Neural cell (in vitro differentiated cells): Measurements from ENCODE around the gene ABHD12. TPM values are rescaled to one million over a fixed set of nuclear protein-coding genes. Genes with fewer than 3 reads are reported as not detected.

ENCODE experiments used
- H2AFZ ChIP-seq: fragments of 200-600, 300-800 bp; sonication (generic), shearing (Covaris generic); 2 replicates; pipeline ENCODE4 v1.6.0; 2014; ENCODE audit warnings: low read depth, mild to moderate bottlenecking, antibody characterized with exemption, low read length, moderate library complexity
- H3F3A ChIP-seq: fragments of 200-600 bp; shearing (Covaris generic); 2 replicates; pipeline ENCODE4 v1.6.1; 2016; ENCODE audit warnings: mild to moderate bottlenecking, moderate library complexity, mixed read lengths, antibody characterized with exemption, low read length; ENCODE audit not compliant: insufficient read depth, poor library complexity, severe bottlenecking
- H3K27ac ChIP-seq: fragments of 200-600, 300-800 bp; sonication (generic), shearing (Covaris generic); 2 replicates; pipeline ENCODE4 v1.5.1; 2014; ENCODE audit warnings: mild to moderate bottlenecking, low read length, moderate library complexity
- H3K27me3 ChIP-seq: fragments of 300-800, 200-600 bp; sonication (generic), shearing (Covaris generic); 2 replicates; pipeline ENCODE4 v1.6.0; 2014; ENCODE audit warnings: mild to moderate bottlenecking, low read depth, low read length, moderate library complexity; ENCODE audit not compliant: insufficient read depth
- H3K36me3 ChIP-seq: fragments of 300-800, 200-600 bp; sonication (generic), shearing (Covaris generic); 2 replicates; pipeline ENCODE4 v1.5.1; 2014; ENCODE audit warnings: mild to moderate bottlenecking, antibody characterized with exemption, low read length, moderate library complexity; ENCODE audit not compliant: insufficient read depth
- H3K4me2 ChIP-seq: fragments of 300-800, 200-600 bp; sonication (generic), shearing (Covaris generic); 2 replicates; pipeline ENCODE4 v1.6.0; 2014; ENCODE audit warnings: mild to moderate bottlenecking, low read length
- H3K4me3 ChIP-seq: fragments of 300-800, 200-600 bp; sonication (generic), shearing (Covaris generic); 2 replicates; pipeline ENCODE4 v1.5.1; 2014; ENCODE audit warnings: mild to moderate bottlenecking, low read length, moderate library complexity
- H3K79me2 ChIP-seq: fragments of 200-600 bp; shearing (Covaris generic); replicated peaks from 2 replicates; pipeline ENCODE4 v1.6.0; 2014; ENCODE audit warnings: mild to moderate bottlenecking, low read length, moderate library complexity; ENCODE audit not compliant: insufficient read depth
- H3K9ac ChIP-seq: fragments of 300-800, 200-600 bp; sonication (generic), shearing (Covaris generic); 2 replicates; pipeline ENCODE4 v1.6.1; 2016; ENCODE audit warnings: mild to moderate bottlenecking, low read length, mixed read lengths
- H3K9me2 ChIP-seq: fragments of 200-600 bp; shearing (Covaris generic); 2 replicates; pipeline ENCODE4 v1.6.1; 2016; ENCODE audit warnings: mild to moderate bottlenecking, low read length, mixed read lengths; ENCODE audit not compliant: insufficient read depth
- H3K9me3 ChIP-seq: fragments of 200-600, 300-800 bp; sonication (generic), shearing (Covaris generic); 2 replicates; pipeline ENCODE4 v1.6.1; 2016; ENCODE audit warnings: mild to moderate bottlenecking, mixed run types, low read length, moderate library complexity, mixed read lengths
- H4K20me1 ChIP-seq: fragments of 200-600 bp; shearing (Covaris generic); 2 replicates; pipeline ENCODE4 v1.6.1; 2016; ENCODE audit warnings: mild to moderate bottlenecking, mixed run types; ENCODE audit not compliant: insufficient read depth
- EP300 ChIP-seq: fragments of 450-650 bp; conservative IDR thresholded peaks from 2 replicates; pipeline ENCODE4 v1.6.1; 2014; ENCODE audit warnings: antibody characterized with exemption, mild to moderate bottlenecking, moderate library complexity; ENCODE audit not compliant: poor library complexity, severe bottlenecking
- EZH2 ChIP-seq: fragments of 200-600, 300-800 bp; shearing (Covaris generic), sonication (generic); IDR thresholded peaks from 2 replicates; pipeline ENCODE4 v1.6.1; 2014; ENCODE audit warnings: antibody characterized with exemption, low read length, borderline replicate concordance, mild to moderate bottlenecking; ENCODE audit not compliant: insufficient read depth, poor library complexity, severe bottlenecking
- MXI1 ChIP-seq: fragments of 450-650 bp; conservative IDR thresholded peaks from 2 replicates; pipeline ENCODE4 v1.6.1; 2014; ENCODE audit warnings: antibody characterized with exemption, mild to moderate bottlenecking; ENCODE audit not compliant: poor library complexity, severe bottlenecking
- POLR2AphosphoS5 ChIP-seq: IDR thresholded peaks from 2 replicates; pipeline ENCODE4 v1.6.1; 2012
- RAD21 ChIP-seq: fragments of 450-650 bp; conservative IDR thresholded peaks from 2 replicates; pipeline ENCODE4 v1.6.1; 2014; ENCODE audit warnings: antibody characterized with exemption, mild to moderate bottlenecking, moderate library complexity
- SMC3 ChIP-seq: fragments of 450-650 bp; conservative IDR thresholded peaks from 2 replicates; pipeline ENCODE4 v1.6.1; 2014; ENCODE audit warnings: antibody characterized with exemption, mild to moderate bottlenecking, moderate library complexity; ENCODE audit not compliant: poor library complexity
- TAF1 ChIP-seq: IDR thresholded peaks from 2 replicates; pipeline ENCODE4 v1.6.1; 2012; ENCODE audit warnings: low read depth
- polyA plus RNA-seq: library from polyadenylated mRNA; depleted of rRNA; stranded (reverse); fragments of >200 nt; gene quantifications from 2 replicates; pipeline ENCODE4 v1.2.3, GENCODE V29; 2014
- TF ChIP-seq, protein P1 (sequence below): IDR thresholded peaks from 2 replicates; pipeline ENCODE4 v1.6.1; 2012; ENCODE audit warnings: borderline replicate concordance
- TF ChIP-seq, protein P2 (sequence below): fragments of 450-650 bp; IDR thresholded peaks from 2 replicates; pipeline ENCODE4 v1.5.1; 2014; ENCODE audit warnings: antibody characterized with exemption, mild to moderate bottlenecking, moderate library complexity; ENCODE audit not compliant: poor library complexity, severe bottlenecking

The ABHD12 gene
- polyA plus RNA-seq, 1 donor from 2014 or later = 32.3 TPM

DNA sequence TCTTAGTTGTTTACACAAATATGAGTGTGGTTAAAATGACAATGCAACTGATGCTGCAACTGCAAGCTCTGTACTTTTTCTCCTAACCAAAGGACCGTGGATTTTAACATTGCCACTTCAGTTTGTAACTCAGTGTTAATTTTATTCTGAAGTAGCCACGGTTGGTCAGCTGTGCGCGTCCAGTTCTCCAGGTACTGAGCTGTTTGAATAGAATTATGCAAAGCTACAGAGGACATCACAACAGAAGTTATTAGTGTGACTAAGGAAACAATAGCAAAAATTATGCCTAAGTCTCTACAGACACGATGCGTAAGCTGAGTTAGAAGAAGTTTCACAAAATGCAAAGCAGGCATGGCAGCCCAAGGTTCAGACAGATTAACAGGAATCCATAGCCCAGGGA lies 4.4 kb upstream of the ABHD12 start:
- H3K4me2 ChIP-seq = no peak overlapping the region
- H3K9me2 ChIP-seq = no peaks in the 10 kb centered on the region
- H3K79me2 ChIP-seq = no peaks in the 10 kb centered on the region
- H3K27ac ChIP-seq = no peak overlapping the region
- H3K27me3 ChIP-seq = no peaks in the 10 kb centered on the region
- no peaks in the 10 kb centered on the region for H4K20me1 ChIP-seq
- no peak overlapping the region for H2AFZ ChIP-seq
- TF ChIP-seq MXI1 (no peak), SMC3 (no peak), RAD21 (no peak), TAF1 (no peak)
- TF ChIP-seq, protein P1, sequence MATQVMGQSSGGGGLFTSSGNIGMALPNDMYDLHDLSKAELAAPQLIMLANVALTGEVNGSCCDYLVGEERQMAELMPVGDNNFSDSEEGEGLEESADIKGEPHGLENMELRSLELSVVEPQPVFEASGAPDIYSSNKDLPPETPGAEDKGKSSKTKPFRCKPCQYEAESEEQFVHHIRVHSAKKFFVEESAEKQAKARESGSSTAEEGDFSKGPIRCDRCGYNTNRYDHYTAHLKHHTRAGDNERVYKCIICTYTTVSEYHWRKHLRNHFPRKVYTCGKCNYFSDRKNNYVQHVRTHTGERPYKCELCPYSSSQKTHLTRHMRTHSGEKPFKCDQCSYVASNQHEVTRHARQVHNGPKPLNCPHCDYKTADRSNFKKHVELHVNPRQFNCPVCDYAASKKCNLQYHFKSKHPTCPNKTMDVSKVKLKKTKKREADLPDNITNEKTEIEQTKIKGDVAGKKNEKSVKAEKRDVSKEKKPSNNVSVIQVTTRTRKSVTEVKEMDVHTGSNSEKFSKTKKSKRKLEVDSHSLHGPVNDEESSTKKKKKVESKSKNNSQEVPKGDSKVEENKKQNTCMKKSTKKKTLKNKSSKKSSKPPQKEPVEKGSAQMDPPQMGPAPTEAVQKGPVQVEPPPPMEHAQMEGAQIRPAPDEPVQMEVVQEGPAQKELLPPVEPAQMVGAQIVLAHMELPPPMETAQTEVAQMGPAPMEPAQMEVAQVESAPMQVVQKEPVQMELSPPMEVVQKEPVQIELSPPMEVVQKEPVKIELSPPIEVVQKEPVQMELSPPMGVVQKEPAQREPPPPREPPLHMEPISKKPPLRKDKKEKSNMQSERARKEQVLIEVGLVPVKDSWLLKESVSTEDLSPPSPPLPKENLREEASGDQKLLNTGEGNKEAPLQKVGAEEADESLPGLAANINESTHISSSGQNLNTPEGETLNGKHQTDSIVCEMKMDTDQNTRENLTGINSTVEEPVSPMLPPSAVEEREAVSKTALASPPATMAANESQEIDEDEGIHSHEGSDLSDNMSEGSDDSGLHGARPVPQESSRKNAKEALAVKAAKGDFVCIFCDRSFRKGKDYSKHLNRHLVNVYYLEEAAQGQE = no peak
- no peak overlapping the region for H3K4me3 ChIP-seq
- no peaks in the 10 kb centered on the region for H3F3A ChIP-seq
- no peaks in the 10 kb centered on the region for H3K9me3 ChIP-seq
- no peaks in the 10 kb centered on the region for H3K36me3 ChIP-seq
- H3K9ac ChIP-seq = no peak overlapping the region

DNA sequence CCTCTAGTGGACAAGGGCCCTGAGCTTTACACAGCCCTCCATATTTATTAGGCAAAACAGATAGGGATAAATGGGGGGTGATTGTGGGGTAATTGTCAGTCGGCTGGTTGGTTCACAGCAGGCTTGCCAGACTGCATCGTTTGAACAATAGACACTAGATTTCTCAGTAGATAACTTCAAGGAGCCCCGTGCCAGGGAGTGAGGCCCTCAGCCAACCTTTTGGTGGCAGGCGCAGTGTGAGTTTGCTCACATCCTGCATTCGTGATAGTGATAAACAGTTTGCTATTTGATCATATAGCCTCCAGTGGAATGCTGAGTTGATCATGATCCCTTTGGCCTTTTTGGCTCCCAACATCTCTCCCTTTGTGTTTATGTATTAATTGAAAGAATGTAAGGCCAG lies 3.6 kb upstream of the ABHD12 start:
- H4K20me1 ChIP-seq = no peaks in the 10 kb centered on the region
- no peaks in the 10 kb centered on the region for H3K9me3 ChIP-seq
- H3K4me2 ChIP-seq = no peak overlapping the region
- no peaks in the 10 kb centered on the region for H3F3A ChIP-seq
- H3K36me3 ChIP-seq = no peaks in the 10 kb centered on the region
- H2AFZ ChIP-seq = no peak overlapping the region
- H3K27ac ChIP-seq = no peak overlapping the region
- H3K9me2 ChIP-seq = no peaks in the 10 kb centered on the region
- H3K4me3 ChIP-seq = no peak overlapping the region
- no peaks in the 10 kb centered on the region for H3K79me2 ChIP-seq
- TF ChIP-seq, protein P1 = no peak
- TF ChIP-seq, protein P2, sequence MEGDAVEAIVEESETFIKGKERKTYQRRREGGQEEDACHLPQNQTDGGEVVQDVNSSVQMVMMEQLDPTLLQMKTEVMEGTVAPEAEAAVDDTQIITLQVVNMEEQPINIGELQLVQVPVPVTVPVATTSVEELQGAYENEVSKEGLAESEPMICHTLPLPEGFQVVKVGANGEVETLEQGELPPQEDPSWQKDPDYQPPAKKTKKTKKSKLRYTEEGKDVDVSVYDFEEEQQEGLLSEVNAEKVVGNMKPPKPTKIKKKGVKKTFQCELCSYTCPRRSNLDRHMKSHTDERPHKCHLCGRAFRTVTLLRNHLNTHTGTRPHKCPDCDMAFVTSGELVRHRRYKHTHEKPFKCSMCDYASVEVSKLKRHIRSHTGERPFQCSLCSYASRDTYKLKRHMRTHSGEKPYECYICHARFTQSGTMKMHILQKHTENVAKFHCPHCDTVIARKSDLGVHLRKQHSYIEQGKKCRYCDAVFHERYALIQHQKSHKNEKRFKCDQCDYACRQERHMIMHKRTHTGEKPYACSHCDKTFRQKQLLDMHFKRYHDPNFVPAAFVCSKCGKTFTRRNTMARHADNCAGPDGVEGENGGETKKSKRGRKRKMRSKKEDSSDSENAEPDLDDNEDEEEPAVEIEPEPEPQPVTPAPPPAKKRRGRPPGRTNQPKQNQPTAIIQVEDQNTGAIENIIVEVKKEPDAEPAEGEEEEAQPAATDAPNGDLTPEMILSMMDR = no peak
- TF ChIP-seq POLR2AphosphoS5 (no peak), TAF1 (no peak), RAD21 (no peak), EP300 (no peak), SMC3 (no peak), MXI1 (no peak), EZH2 (no peak)
- H3K27me3 ChIP-seq = no peaks in the 10 kb centered on the region
- H3K9ac ChIP-seq = no peak overlapping the region
